SU-DHL-6 (cell line): ENCODE data around the gene NLGN1.

ENCODE experiments used
- CTCF ChIP-seq: fragments of 200-600 bp; sonication (generic); IDR thresholded peaks from one replicate; pipeline ENCODE4 v1.5.1; 2017; ENCODE audit warnings: antibody characterized with exemption, mild to moderate bottlenecking, low read length, moderate library complexity; ENCODE audit not compliant: insufficient read depth, poor library complexity, severe bottlenecking
- EZH2phosphoT487 ChIP-seq: fragments of 200-600 bp; sonication (generic), shearing (Covaris generic); conservative IDR thresholded peaks from 2 replicates; pipeline ENCODE4 v1.6.1; 2018; ENCODE audit warnings: mild to moderate bottlenecking, antibody characterized with exemption, low read length, moderate library complexity, mixed read lengths

- no peak for TF ChIP-seq CTCF
- TF ChIP-seq EZH2phosphoT487: no peak
Measured at GRCh38 chr3:174216946-174217718, 819.6 kb downstream of the NLGN1 start.
